ENCODE results near the gene EXOC5. TPM values are rescaled to one million over a fixed set of nuclear protein-coding genes. Genes with fewer than 3 reads are reported as not detected.

Gene EXOC5
- total RNA-seq, 8 experiments from 2014 or later = 35.6 to 68.6 (median 50.4) TPM

DNA sequence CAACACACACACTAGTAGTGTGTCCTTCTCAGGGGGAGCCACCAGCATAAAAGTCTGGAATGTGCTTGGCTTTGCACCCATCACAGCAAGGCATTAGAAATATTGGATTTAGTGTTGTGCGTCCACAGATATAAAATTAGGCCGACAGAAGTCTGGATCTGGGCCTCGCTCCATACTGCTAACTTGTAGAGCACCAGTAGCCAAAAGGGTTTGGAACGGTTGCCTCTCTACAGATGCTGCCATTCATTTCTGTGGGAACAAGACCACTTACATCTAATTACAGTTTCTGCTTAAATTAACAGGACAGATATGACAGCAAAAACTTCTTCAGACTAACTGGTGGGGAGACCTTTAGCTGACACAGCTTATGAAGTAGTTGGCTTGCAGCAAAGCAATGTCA, 94.2 kb downstream of the EXOC5 start:
- Histone ChIP-seq H3K4me3 (no peak overlapping the region), H3K4me1 (replicated peaks in 1 of 2) (no peaks in the 10 kb centered on the region), H3K27ac (no peak overlapping the region)
- in situ Hi-C loops (cut with MboI; ENCODE audit: low pct_unique_long_range_greater_than_20kb in 2 of 9, low sequenced_read_pairs in 9 of 9, unreplicated experiment in 9 of 9) = no loop called here
- no peak for ATAC-seq (replicated peaks in 6 of 8)
- 40 to 100% (median 84%) methylated on average over 1 to 4 of the region's 4 CpGs; no CpG with 5 or more reads in 2 of the 10 experiments for WGBS, 10 experiments

DNA sequence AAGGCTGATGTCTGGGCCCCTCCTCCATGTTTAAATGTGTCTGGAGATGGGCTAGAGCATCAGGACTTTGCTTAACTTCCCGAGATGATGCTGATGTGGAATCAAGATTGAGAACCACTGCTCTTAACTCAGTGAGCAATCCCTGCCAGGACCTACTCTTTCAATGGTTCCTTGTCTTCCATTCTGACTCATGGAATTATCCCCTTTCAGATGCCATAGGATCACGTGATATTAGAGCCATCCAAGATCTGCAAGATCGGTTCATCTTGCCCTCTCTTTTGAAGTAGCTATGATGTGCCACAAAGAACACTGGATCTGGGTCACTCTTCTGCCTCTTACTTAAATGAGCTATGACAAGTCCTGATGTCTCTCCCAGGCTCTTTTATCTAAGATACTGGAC, 96.8 kb downstream of the EXOC5 start:
- in situ Hi-C loops (cut with MboI; ENCODE audit: low pct_unique_long_range_greater_than_20kb in 2 of 9, low sequenced_read_pairs in 9 of 9, unreplicated experiment in 9 of 9) = no loop called here
- no peak overlapping the region for H3K4me3 ChIP-seq
- no peaks in the 10 kb centered on the region for H3K4me1 ChIP-seq (replicated peaks in 1 of 2)
- H3K27ac ChIP-seq = no peak overlapping the region
- ATAC-seq (replicated peaks in 6 of 8) = no peak
- 0 to 90% (median 71%) methylated on average over 1 to 3 of the region's 3 CpGs; no CpG with 5 or more reads in 3 of the 10 experiments for WGBS, 10 experiments

DNA sequence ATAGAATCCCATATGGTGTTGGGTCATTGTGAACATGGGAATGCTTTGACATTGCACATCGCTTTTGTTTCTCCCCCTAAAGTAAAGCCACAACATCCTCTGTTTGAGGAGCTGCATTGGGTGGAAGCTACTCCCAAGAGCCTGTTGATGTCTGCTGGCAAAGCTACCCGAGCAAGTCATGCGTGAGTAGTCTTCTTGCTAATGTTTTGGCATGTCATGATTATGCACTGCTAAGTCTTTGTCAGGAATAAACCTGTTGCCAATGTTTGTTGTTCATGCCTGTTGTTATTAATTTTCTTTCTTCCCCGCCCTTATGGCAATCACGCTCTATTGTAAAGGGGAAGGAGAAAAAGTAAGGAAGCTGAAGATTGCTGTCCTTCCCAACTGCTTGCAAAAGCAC, 97.3 kb downstream of the EXOC5 start:
- in situ Hi-C loops (cut with MboI; ENCODE audit: low pct_unique_long_range_greater_than_20kb in 2 of 9, low sequenced_read_pairs in 9 of 9, unreplicated experiment in 9 of 9) = no loop called here
- ATAC-seq (replicated peaks in 6 of 8) = peak in 2 of 8 experiments; percentile 49 to 69
- Histone ChIP-seq H3K27ac (no peak overlapping the region), H3K4me1 (replicated peaks in 1 of 2) (no peaks in the 10 kb centered on the region), H3K4me3 (no peak overlapping the region)
- 3 to 100% (median 89%) methylated on average over 2 to 5 of the region's 5 CpGs; no CpG with 5 or more reads in 1 of the 10 experiments for WGBS, 10 experiments

DNA sequence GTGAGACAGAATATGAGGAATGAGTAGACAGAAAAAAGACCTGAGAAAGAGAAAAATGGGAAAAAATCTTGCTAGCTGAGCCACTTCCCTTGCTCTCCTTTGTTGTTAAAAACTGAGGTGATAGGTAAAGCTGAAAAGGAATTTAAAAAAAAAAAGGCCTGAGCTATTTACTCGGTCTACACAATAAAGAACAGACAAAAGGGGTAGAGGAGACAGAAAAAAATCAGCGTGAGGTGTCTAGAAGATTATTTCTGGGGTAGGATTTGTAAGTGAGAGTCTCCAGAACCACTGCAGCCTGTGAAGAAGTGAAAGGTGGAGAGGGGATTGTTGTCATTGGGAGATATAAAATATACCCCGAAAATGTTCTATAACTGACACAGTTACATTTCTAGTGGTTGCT, 98.8 kb downstream of the EXOC5 start:
- no peak for ATAC-seq (replicated peaks in 6 of 8)

DNA sequence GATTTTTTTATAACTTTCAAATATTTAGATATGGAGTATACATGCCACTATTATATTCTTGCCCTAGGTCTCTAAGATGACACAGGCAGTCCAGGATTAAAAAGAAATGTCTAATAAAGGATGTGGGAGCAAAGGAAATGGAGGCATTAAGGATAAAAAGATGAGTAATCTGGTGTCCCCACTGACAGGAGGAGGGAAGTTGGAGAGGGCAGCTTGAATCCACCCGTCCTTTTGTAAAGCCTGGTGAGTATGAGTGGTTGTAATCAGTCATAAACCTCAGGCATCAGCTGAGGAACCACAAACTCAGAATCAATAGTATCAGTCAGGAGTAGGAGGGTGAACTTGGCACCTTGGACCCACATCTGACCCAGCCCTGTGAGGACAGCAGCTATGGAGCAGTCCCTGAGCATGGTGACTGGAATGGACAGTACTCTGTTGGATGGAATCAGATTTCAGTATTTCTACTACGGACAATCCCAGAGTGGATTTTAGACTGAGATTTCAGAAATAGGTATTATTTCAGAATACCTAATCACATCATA, 100.5 kb downstream of the EXOC5 start:
- 40 to 100% (median 83%) methylated on average over 1 to 2 of the region's 2 CpGs; no CpG with 5 or more reads in 3 of the 10 experiments for WGBS, 10 experiments
- in situ Hi-C loops (cut with MboI; ENCODE audit: low pct_unique_long_range_greater_than_20kb in 2 of 9, low sequenced_read_pairs in 9 of 9, unreplicated experiment in 9 of 9) = no loop called here

More for the DNA sequence above, 98.8 kb downstream of the EXOC5 start:
- in situ Hi-C loops (cut with MboI; ENCODE audit: low pct_unique_long_range_greater_than_20kb in 2 of 9, low sequenced_read_pairs in 9 of 9, unreplicated experiment in 9 of 9) = no loop called here
- no peak overlapping the region for H3K27ac ChIP-seq
- H3K4me1 ChIP-seq (replicated peaks in 1 of 2) = no peaks in the 10 kb centered on the region
- no peak overlapping the region for H3K4me3 ChIP-seq
- 3 to 60% (median 46%) methylated on average over 1 to 3 of the region's 3 CpGs for WGBS, 10 experiments

DNA sequence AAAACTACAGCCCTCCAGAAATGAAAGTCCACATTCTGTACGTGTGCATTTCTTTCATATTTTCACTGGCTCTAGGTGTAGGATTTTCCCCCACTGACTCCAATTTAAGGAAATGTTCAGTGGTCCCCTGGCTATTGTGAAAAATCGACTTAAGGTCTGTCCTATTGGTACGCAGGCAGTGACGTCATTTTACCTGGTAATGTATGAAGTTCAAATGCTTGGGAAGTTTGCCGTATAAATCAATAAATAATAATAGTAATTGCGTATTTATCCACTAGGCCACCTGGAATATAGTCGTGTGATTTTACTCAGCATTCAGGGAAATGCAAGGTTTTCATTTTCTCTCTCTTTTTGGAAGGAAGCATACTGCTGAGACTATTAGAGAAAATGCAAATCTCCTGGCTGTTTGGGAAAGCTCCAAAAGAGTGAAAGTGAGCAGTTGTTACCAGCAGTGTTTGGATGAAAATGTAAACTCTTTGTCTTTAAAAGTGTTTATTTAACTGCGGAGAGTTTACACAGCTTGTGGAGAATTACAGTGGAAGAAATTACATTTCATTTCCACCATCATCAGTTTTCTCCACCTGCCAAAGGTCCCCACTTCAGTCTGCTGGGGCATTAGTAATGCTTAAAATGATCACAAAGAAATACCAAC, 107.0 kb downstream of the EXOC5 start:
- Histone ChIP-seq H3K4me3 (no peak overlapping the region), H3K27ac (no peak overlapping the region), H3K4me1 (replicated peaks in 1 of 2) (peaks cover 3 to 4% of the 10 kb centered on the region in 2 donors)
- in situ Hi-C loops (cut with MboI; ENCODE audit: low pct_unique_long_range_greater_than_20kb in 2 of 9, low sequenced_read_pairs in 9 of 9, unreplicated experiment in 9 of 9) = no loop called here
- ATAC-seq (replicated peaks in 6 of 8) = peak in 1 of 8 experiments; percentile 16
- WGBS, 10 experiments = 4 to 65% (median 38%) methylated on average over 4 to 8 of the region's 8 CpGs; no CpG with 5 or more reads in 1 of the 10 experiments

More for the DNA sequence above, 100.5 kb downstream of the EXOC5 start:
- no peak for ATAC-seq (replicated peaks in 6 of 8)
- Histone ChIP-seq H3K4me1 (replicated peaks in 1 of 2) (peaks cover 0 to 3% of the 10 kb centered on the region in 2 donors), H3K4me3 (no peak overlapping the region), H3K27ac (no peak overlapping the region)

DNA sequence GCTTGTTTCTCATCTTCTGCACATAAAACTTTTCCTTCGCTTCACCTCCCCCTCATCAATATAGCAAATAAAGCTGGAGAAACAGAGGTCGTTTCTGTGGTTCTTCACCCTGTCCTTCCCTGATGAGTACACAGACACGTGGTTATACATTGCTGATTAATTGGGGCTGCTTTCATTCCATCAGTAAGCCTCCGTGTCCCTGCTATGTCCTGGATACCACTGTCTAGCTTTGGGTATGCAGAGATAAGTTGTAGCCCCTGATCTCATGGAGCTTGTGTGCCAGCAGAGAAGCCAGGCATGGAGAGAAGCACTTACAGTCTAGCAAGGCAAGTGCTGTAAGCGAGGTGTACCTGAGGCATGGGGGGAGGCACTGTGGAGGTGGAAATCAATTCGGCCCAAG, 108.4 kb downstream of the EXOC5 start:
- ATAC-seq (replicated peaks in 6 of 8) = peak in 1 of 8 experiments; percentile 96
- Histone ChIP-seq H3K27ac (no peak overlapping the region), H3K4me1 (replicated peaks in 1 of 2) (peaks cover 3 to 4% of the 10 kb centered on the region in 2 donors), H3K4me3 (no peak overlapping the region)
- in situ Hi-C loops (cut with MboI; ENCODE audit: low pct_unique_long_range_greater_than_20kb in 2 of 9, low sequenced_read_pairs in 9 of 9, unreplicated experiment in 9 of 9) = no loop called here
- WGBS, 10 experiments = 13 to 73% (median 50%) methylated on average over 1 to 6 of the region's 6 CpGs; no CpG with 5 or more reads in 1 of the 10 experiments

DNA sequence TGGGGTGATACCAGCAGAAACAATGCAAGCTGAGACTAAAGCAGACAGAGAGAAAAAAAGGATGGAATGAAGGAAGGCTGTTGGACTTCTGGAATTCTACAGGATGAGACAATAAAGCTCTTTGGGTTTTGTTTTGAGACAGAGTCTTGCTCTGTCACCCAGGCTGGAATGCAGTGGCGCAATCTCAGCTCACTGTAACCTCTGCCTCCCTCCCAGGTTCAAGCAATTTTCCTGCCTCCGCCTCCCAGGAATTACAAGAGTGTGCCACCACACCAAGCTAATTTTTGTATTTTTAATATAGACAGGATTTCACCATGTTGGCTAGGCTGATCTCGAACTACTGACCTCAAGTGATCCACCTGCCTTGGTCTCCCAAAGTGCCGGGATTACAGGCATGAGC, 115.4 kb downstream of the EXOC5 start:
- no peak overlapping the region for H3K27ac ChIP-seq
- no peaks in the 10 kb centered on the region for H3K4me1 ChIP-seq (replicated peaks in 1 of 2)
- no peak for ATAC-seq (replicated peaks in 6 of 8)
- 0 to 100% (median 83%) methylated on average over 1 to 4 of the region's 4 CpGs; no CpG with 5 or more reads in 3 of the 10 experiments for WGBS, 10 experiments
- in situ Hi-C loops (cut with MboI; ENCODE audit: low pct_unique_long_range_greater_than_20kb in 2 of 9, low sequenced_read_pairs in 9 of 9, unreplicated experiment in 9 of 9) = no loop called here
- H3K4me3 ChIP-seq = no peak overlapping the region

Other genes with a start within 250 kb of the EXOC5 start
- 10 to 100 TPM; 16.2 to 49.0 (median 24.6) TPM for gene AP5M1, start 66 bp upstream of the EXOC5 start, total RNA-seq
- 10 to 100 TPM; 12.6 to 21.7 (median 17.2) TPM for gene NAA30, start 121.7 kb upstream of the EXOC5 start, total RNA-seq
- 1 to 10 TPM in 1 of 8 experiments, under 1 TPM in 6, not detected in 1; 0.05 to 4.3 (median 0.36) TPM for gene CCDC198, start 225.0 kb upstream of the EXOC5 start, total RNA-seq